ENCODE measurements around the gene PILRA.
"Not testable (repeated sequence)": the region's sequence is repeated elsewhere in the genome, so short reads cannot be mapped to it uniquely, and the experiment has no call there.

Gene PILRA

GRCh38 chr7:100370746-100371145 is 2.5 kb upstream of the PILRA start:
- H3K27ac ChIP-seq (ENCODE audit: low read length), result no peak overlapping the region
- H3K4me1 ChIP-seq (ENCODE audit: control insufficient read depth in 1 of 2, insufficient read depth in 2 of 2, low read length in 2 of 2), result no peaks in the 10 kb centered on the region
- H3K36me3 ChIP-seq (ENCODE audit: control insufficient read depth in 1 of 2, insufficient read depth in 2 of 2, low read length in 2 of 2), result peaks cover 4 to 8% of the 10 kb centered on the region in 2 donors
- H3K9me3 ChIP-seq (ENCODE audit: control insufficient read depth in 1 of 2, low read length in 2 of 2), result no peaks in the 10 kb centered on the region
- no peaks in the 10 kb centered on the region for H3K27me3 ChIP-seq (ENCODE audit: low read depth, low read length)
- H3K4me3 ChIP-seq (ENCODE audit: low read depth in 1 of 2, low read length in 2 of 2), result no peak overlapping the region

DNA sequence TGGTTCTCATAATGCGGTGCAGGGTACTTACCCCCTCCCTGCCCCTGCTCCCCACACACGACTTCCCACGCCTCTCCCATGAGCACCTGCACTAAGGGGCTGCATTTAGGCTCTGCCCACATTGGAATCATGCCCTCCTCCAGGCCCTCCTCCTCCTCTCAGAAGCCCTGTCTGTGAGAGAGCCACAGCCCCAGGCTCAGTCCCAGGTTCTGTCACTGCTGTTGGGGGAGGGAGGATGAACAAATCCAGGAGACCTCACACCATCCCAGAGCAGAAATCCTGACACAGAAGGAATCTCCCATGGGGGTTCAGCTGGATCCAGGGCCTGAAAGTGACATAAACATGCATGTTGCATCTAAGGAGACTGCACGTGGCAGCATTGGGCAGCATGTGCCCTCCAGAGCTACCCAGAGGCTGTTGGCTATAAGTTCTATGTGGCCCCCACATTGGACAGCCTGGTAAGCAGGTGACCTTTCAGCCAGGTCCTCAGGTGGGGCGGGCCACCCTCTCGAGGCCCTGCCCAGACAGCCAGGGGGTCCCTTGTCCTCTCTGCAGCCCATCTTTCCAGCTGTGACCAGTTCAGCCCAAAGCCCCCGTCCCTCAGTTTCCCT is 1.6 kb upstream of the PILRA start:
- no peaks in the 10 kb centered on the region for H3K27me3 ChIP-seq (ENCODE audit: low read depth, low read length)
- H3K4me3 ChIP-seq (ENCODE audit: low read depth in 1 of 2, low read length in 2 of 2), result no peak overlapping the region
- no peaks in the 10 kb centered on the region for H3K4me1 ChIP-seq (ENCODE audit: control insufficient read depth in 1 of 2, insufficient read depth in 2 of 2, low read length in 2 of 2)
- no peaks in the 10 kb centered on the region for H3K9me3 ChIP-seq (ENCODE audit: control insufficient read depth in 1 of 2, low read length in 2 of 2)
- H3K36me3 ChIP-seq (ENCODE audit: control insufficient read depth in 1 of 2, insufficient read depth in 2 of 2, low read length in 2 of 2), result peaks cover 4 to 8% of the 10 kb centered on the region in 2 donors
- H3K27ac ChIP-seq (ENCODE audit: low read length), result no peak overlapping the region

GRCh38 chr7:100372256-100372655 is 1.0 kb upstream of the PILRA start:
- H3K9me3 ChIP-seq (ENCODE audit: control insufficient read depth in 1 of 2, low read length in 2 of 2), result no peaks in the 10 kb centered on the region
- peak overlapping the region; percentile 63 for H3K27ac ChIP-seq (ENCODE audit: low read length)
- no peak overlapping the region for H3K4me3 ChIP-seq (ENCODE audit: low read depth in 1 of 2, low read length in 2 of 2)
- peaks cover 4% of the 10 kb centered on the region in 2 donors for H3K36me3 ChIP-seq (ENCODE audit: control insufficient read depth in 1 of 2, insufficient read depth in 2 of 2, low read length in 2 of 2)
- no peaks in the 10 kb centered on the region for H3K27me3 ChIP-seq (ENCODE audit: low read depth, low read length)
- H3K4me1 ChIP-seq (ENCODE audit: control insufficient read depth in 1 of 2, insufficient read depth in 2 of 2, low read length in 2 of 2), result no peaks in the 10 kb centered on the region

DNA sequence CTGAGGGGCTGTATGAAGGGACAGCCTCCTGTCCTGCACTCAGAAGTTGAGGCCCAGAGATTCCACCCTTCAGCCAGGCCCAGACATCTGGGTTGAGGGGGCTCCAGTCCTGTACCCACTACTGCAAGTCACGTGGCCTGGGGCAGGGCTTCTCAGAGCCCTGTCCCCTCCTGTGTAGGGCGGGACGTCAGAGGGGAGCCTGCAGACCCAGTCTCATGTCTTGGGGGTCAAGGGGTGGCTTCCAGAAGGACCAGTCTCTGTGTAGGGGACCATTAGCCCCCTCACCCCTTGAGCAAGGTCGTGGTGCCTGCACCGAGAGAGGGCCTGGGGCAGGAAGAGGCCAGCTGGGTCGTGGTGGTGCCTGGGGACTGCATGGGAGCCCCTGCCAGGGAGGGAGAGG is 593 bp upstream of the PILRA start:
- Histone ChIP-seq H3K27me3 (ENCODE audit: low read depth, low read length) (no peaks in the 10 kb centered on the region), H3K27ac (ENCODE audit: low read length) (peak overlapping the region; percentile 63), H3K4me1 (ENCODE audit: control insufficient read depth in 1 of 2, insufficient read depth in 2 of 2, low read length in 2 of 2) (no peaks in the 10 kb centered on the region), H3K9me3 (ENCODE audit: control insufficient read depth in 1 of 2, low read length in 2 of 2) (no peaks in the 10 kb centered on the region), H3K36me3 (ENCODE audit: control insufficient read depth in 1 of 2, insufficient read depth in 2 of 2, low read length in 2 of 2) (peaks cover 0 to under 1% of the 10 kb centered on the region in 2 donors), H3K4me3 (ENCODE audit: low read depth in 1 of 2, low read length in 2 of 2) (no peak overlapping the region)

GRCh38 chr7:100373870-100374598 is 747 bp downstream of the PILRA start:
- H3K36me3 ChIP-seq (ENCODE audit: control insufficient read depth in 1 of 2, insufficient read depth in 2 of 2, low read length in 2 of 2); H3K4me1 ChIP-seq (ENCODE audit: control insufficient read depth in 1 of 2, insufficient read depth in 2 of 2, low read length in 2 of 2); H3K9me3 ChIP-seq (ENCODE audit: control insufficient read depth in 1 of 2, low read length in 2 of 2); H3K27ac ChIP-seq (ENCODE audit: low read length); H3K27me3 ChIP-seq (ENCODE audit: low read depth, low read length): not testable (repeated sequence)
- H3K4me3 ChIP-seq (ENCODE audit: low read depth in 1 of 2, low read length in 2 of 2), result peak overlapping the region in 1 of 2 donors; percentile 37

DNA sequence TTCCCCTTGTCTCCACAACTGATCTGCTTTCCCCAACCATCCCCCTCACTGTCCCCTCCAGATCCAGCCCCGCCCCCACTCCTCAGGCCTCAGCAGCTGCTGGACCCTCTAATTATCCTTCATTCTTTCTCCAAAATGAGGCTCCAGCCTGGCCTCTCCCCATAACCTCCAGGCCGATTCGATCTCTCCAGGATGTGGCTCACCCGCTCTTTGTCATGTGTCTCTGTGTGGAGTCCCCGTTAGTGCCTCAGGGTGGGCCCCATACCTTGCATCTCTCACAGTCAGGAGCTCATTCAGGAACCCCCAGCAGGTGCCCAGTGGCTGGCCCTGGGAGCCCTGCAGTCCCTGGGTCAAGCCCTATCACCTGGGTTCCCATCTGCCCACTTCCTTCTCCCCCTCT is 1.3 kb downstream of the PILRA start:
- no peaks in the 10 kb centered on the region for H3K4me1 ChIP-seq (ENCODE audit: control insufficient read depth in 1 of 2, insufficient read depth in 2 of 2, low read length in 2 of 2)
- H3K27ac ChIP-seq (ENCODE audit: low read length), result no peak overlapping the region
- no peaks in the 10 kb centered on the region for H3K9me3 ChIP-seq (ENCODE audit: control insufficient read depth in 1 of 2, low read length in 2 of 2)
- peak overlapping the region in 1 of 2 donors; percentile 37 for H3K4me3 ChIP-seq (ENCODE audit: low read depth in 1 of 2, low read length in 2 of 2)
- H3K27me3 ChIP-seq (ENCODE audit: low read depth, low read length), result no peaks in the 10 kb centered on the region
- H3K36me3 ChIP-seq (ENCODE audit: control insufficient read depth in 1 of 2, insufficient read depth in 2 of 2, low read length in 2 of 2), result no peaks in the 10 kb centered on the region

- Histone ChIP-seq H3K4me3 (ENCODE audit: low read depth in 1 of 2, low read length in 2 of 2) (no peak overlapping the region), H3K4me1 (ENCODE audit: control insufficient read depth in 1 of 2, insufficient read depth in 2 of 2, low read length in 2 of 2) (no peaks in the 10 kb centered on the region), H3K9me3 (ENCODE audit: control insufficient read depth in 1 of 2, low read length in 2 of 2) (no peaks in the 10 kb centered on the region), H3K36me3 (ENCODE audit: control insufficient read depth in 1 of 2, insufficient read depth in 2 of 2, low read length in 2 of 2) (peaks cover 0 to 5% of the 10 kb centered on the region in 2 donors), H3K27ac (ENCODE audit: low read length) (no peak overlapping the region), H3K27me3 (ENCODE audit: low read depth, low read length) (no peaks in the 10 kb centered on the region)
Measured at GRCh38 chr7:100376066-100376465, 2.8 kb downstream of the PILRA start.

- H3K9me3 ChIP-seq (ENCODE audit: control insufficient read depth in 1 of 2, low read length in 2 of 2), result no peaks in the 10 kb centered on the region
- H3K4me1 ChIP-seq (ENCODE audit: control insufficient read depth in 1 of 2, insufficient read depth in 2 of 2, low read length in 2 of 2), result no peaks in the 10 kb centered on the region
- H3K4me3 ChIP-seq (ENCODE audit: low read depth in 1 of 2, low read length in 2 of 2), result no peak overlapping the region
Measured at GRCh38 chr7:100378114-100378755, 4.9 kb downstream of the PILRA start.

DNA sequence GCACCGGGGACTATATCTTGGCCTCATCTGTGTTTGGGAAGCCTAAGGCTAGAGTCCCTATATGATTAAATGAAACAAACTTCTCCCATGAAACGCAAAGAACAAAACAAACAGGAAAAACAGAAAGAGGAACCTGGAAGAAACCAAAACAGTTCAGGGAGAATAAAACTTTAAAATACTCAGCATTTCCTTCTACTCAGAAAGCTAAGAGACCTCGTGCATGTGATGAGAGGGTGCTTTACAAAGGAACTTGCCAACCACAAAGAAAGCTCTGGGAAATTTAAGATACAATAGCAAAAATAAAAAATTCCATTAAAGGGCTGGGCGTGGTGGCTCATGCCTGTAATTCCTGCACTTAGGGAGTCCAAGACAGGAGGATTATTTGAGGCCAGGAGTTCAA is 6.9 kb downstream of the PILRA start:
- no peaks in the 10 kb centered on the region for H3K27me3 ChIP-seq (ENCODE audit: low read depth, low read length)
- H3K4me3 ChIP-seq (ENCODE audit: low read depth in 1 of 2, low read length in 2 of 2), result no peak overlapping the region
- H3K4me1 ChIP-seq (ENCODE audit: control insufficient read depth in 1 of 2, insufficient read depth in 2 of 2, low read length in 2 of 2), result no peaks in the 10 kb centered on the region
- H3K36me3 ChIP-seq (ENCODE audit: control insufficient read depth in 1 of 2, insufficient read depth in 2 of 2, low read length in 2 of 2), result peaks cover 0 to 5% of the 10 kb centered on the region in 2 donors
- peak overlapping the region; percentile 43 for H3K27ac ChIP-seq (ENCODE audit: low read length)
- H3K9me3 ChIP-seq (ENCODE audit: control insufficient read depth in 1 of 2, low read length in 2 of 2), result no peaks in the 10 kb centered on the region

More at GRCh38 chr7:100378114-100378755, 4.9 kb downstream of the PILRA start:
- peaks cover 0 to 5% of the 10 kb centered on the region in 2 donors for H3K36me3 ChIP-seq (ENCODE audit: control insufficient read depth in 1 of 2, insufficient read depth in 2 of 2, low read length in 2 of 2)
- H3K27me3 ChIP-seq (ENCODE audit: low read depth, low read length), result no peaks in the 10 kb centered on the region
- H3K27ac ChIP-seq (ENCODE audit: low read length), result no peak overlapping the region

DNA sequence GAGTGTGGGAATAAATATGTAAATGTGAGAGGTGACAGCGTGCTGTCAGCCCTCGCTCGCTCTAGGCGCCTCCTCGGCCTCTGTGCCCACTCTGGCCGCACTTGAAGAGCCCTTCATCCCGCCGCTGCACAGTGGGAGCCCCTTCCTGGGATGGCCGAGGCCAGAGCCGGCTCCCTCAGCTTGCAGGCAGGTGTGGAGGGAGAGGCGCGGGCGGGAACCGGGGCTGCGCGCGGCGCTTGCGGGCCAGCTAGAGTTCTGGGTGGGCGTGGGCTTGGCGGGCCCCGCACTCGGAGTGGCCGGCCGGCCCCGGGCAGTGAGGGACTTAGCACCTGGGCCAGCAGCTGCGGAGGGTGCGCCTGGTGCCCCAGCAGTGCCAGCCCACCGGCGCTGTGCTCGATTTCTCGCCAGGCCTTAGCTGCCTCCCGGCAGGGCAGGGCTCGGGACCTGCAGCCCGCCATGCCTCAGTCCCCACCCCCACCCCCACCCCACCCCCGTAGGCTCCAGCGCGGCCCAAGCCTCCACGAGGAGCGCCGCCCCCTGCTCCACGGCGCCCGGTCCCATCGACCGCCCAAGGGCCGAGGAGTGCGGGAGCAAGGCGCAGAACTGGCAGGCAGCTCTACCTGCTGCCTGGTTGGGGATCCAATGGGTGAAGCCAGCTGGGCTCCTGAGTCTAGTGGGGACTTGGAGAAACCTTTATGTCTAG is 8.4 kb downstream of the PILRA start:
- H3K4me3 ChIP-seq (ENCODE audit: low read depth in 1 of 2, low read length in 2 of 2); H3K27ac ChIP-seq (ENCODE audit: low read length); H3K4me1 ChIP-seq (ENCODE audit: control insufficient read depth in 1 of 2, insufficient read depth in 2 of 2, low read length in 2 of 2); H3K9me3 ChIP-seq (ENCODE audit: control insufficient read depth in 1 of 2, low read length in 2 of 2); H3K36me3 ChIP-seq (ENCODE audit: control insufficient read depth in 1 of 2, insufficient read depth in 2 of 2, low read length in 2 of 2); H3K27me3 ChIP-seq (ENCODE audit: low read depth, low read length): not testable (repeated sequence)

- not testable (repeated sequence) for H3K9me3 ChIP-seq (ENCODE audit: control insufficient read depth in 1 of 2, low read length in 2 of 2); H3K4me3 ChIP-seq (ENCODE audit: low read depth in 1 of 2, low read length in 2 of 2); H3K27me3 ChIP-seq (ENCODE audit: low read depth, low read length); H3K4me1 ChIP-seq (ENCODE audit: control insufficient read depth in 1 of 2, insufficient read depth in 2 of 2, low read length in 2 of 2); H3K36me3 ChIP-seq (ENCODE audit: control insufficient read depth in 1 of 2, insufficient read depth in 2 of 2, low read length in 2 of 2); H3K27ac ChIP-seq (ENCODE audit: low read length)
Measured at GRCh38 chr7:100382234-100382853, 9.1 kb downstream of the PILRA start.

Data from muscle layer of duodenum (tissue), 2 donors.